Hepatic stellate cell (primary cell): ENCODE results near the gene AHSG.
"Not testable (repeated sequence)": the region's sequence is repeated elsewhere in the genome, so short reads cannot be mapped to it uniquely, and the experiment has no call there.

Experiments
- DNase-seq: peaks from one replicate; pipeline ENCODE4 v3.0.0; 2011; ENCODE audit warnings: low spot score

Gene AHSG

GRCh38 chr3:186618318-186618938 lies 5.6 kb downstream of the AHSG start:
- no peak for DNase-seq

- no peak for DNase-seq
Measured at GRCh38 chr3:186619787-186620212, 6.9 kb downstream of the AHSG start.

- no peak for DNase-seq
Measured at GRCh38 chr3:186620213-186621092, 7.6 kb downstream of the AHSG start.

- DNase-seq = no peak
Measured at GRCh38 chr3:186621894-186622650, 9.2 kb downstream of the AHSG start.

- no peak for DNase-seq
Measured at GRCh38 chr3:186622651-186623310, 9.9 kb downstream of the AHSG start.

- no peak for DNase-seq
Measured at GRCh38 chr3:186624598-186624997, 11.7 kb downstream of the AHSG start.

- no peak for DNase-seq
Measured at GRCh38 chr3:186625600-186626042, 12.8 kb downstream of the AHSG start.

- DNase-seq = no peak
Measured at GRCh38 chr3:186626254-186626847, 13.5 kb downstream of the AHSG start.

- no peak for DNase-seq
Measured at GRCh38 chr3:186627852-186628414, 15.1 kb downstream of the AHSG start.

- DNase-seq = no peak
Measured at GRCh38 chr3:186628756-186629155, 15.9 kb downstream of the AHSG start.

- DNase-seq = no peak
Measured at GRCh38 chr3:186630950-186631641, 18.2 kb downstream of the AHSG start.

GRCh38 chr3:186633481-186633880 lies 20.6 kb downstream of the AHSG start:
- no peak for DNase-seq

- DNase-seq = not testable (repeated sequence)
Measured at GRCh38 chr3:186634207-186634606, 21.3 kb downstream of the AHSG start.

GRCh38 chr3:186635532-186635931 lies 22.7 kb downstream of the AHSG start:
- no peak for DNase-seq

- DNase-seq = no peak
Measured at GRCh38 chr3:186636536-186636935, 23.7 kb downstream of the AHSG start.

- DNase-seq = no peak
Measured at GRCh38 chr3:186637686-186638085, 24.8 kb downstream of the AHSG start.

GRCh38 chr3:186638259-186638658 lies 25.4 kb downstream of the AHSG start:
- DNase-seq = no peak

GRCh38 chr3:186639778-186640472 lies 27.1 kb downstream of the AHSG start, which contains the start of gene FETUB:
TSS of gene FETUB (plus strand) at chr3:186640399. CDS start at chr3:186640461, 62 bp downstream.
- DNase-seq = no peak

- DNase-seq = no peak
Measured at GRCh38 chr3:186640473-186640818, 27.6 kb downstream of the AHSG start.

- no peak for DNase-seq
Measured at GRCh38 chr3:186640929-186641328, 28.1 kb downstream of the AHSG start.
